NAMALWA (cell line): Measurements from ENCODE around the gene KRTAP4-6.
"Not testable (repeated sequence)": the region's sequence is repeated elsewhere in the genome, so short reads cannot be mapped to it uniquely, and the experiment has no call there.

Experiments
- DNase-seq: peaks from one replicate; pipeline ENCODE4 v3.0.0-alpha.2; 2015; ENCODE audit warnings: low spot score

The KRTAP4-6 gene

DNA sequence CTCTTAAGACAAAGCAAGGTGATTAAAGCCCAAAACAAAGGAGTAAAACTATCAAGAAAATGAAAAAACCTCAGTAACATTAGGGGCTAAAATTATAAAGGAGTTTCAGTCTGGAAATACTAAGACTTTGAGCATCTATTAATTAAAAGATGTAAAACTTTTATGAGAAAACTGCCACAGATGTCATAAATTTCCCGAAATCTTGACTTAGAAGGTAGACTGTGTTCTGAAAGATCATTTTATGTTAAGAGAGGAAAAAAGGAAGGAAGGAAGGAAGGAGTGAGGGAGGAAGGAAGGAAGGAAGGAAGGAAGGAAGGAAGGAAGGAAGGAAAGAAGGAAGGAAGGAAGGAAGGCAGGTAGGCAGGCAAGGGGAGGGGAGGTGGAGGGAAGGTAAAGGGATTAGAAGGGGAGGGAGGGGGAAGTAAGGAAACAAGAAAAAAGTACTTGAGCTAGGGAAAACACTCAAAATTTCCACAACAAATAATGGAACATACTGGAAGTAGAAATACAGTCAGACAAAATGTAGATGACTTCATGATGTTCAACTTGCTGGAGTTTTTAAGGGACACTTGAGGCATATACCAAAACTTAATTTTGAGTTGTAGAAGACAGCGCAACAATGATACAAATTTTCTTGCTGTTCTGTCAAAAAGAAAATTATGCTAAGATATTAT lies 7.3 kb upstream of the KRTAP4-6 start:
- no peak for DNase-seq

DNA sequence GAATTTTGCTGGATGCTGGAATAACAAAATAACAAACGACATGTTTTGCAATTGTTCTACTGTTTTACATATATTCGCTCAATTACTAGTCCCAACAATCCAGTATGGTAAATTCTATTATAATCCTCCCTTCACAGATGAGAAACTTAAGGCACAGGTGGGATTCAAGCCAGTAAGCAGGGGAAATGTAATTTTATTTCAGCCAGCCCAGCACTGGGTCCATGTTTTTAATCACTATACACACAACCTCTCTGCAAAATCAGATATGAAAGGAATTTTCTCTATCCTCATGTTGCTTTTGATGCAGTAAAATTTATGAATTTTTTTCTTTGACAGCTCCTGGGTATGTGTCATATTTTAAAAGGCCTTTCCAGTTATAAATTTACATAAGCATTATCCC lies 4.9 kb upstream of the KRTAP4-6 start:
- DNase-seq, result no peak

DNA sequence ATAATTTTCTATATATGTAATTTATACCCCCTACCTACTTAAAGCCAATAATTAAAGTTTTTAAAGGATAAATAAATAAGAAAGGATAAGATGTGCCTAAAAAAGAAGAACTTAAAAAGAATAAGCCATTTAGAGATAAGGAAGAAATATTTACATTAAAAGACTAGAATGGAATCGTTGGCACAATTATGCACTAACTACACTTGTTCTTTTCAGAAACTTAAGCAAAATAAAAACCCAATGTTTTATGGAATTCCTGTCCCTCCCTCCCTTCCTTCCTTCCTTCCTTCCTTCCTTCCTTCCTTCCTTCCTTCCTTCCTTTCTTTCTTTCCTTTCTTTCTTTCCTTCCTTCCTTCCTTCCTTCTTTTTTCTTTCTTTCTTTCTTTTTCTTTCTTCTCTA lies 4.5 kb upstream of the KRTAP4-6 start:
- no peak for DNase-seq

DNA sequence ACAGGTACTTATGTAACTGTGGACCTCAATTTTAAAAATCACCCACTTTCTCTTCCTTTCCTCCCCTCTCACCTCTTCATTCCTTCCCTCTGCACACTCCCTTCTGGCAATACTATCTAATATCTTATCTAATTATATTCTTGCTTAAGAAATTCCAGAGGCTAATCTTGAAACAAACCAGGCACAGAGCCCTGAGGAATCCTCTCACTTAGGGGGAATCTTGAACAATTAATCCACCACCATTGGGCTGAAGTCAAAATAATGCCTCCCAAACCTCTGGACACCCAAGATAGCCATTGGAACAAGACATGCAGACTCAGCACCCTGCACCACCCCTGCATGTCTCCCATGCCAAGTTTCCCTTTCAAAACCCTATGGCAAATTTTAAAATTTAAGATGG lies 1.0 kb upstream of the KRTAP4-6 start:
- DNase-seq, result no peak

DNA sequence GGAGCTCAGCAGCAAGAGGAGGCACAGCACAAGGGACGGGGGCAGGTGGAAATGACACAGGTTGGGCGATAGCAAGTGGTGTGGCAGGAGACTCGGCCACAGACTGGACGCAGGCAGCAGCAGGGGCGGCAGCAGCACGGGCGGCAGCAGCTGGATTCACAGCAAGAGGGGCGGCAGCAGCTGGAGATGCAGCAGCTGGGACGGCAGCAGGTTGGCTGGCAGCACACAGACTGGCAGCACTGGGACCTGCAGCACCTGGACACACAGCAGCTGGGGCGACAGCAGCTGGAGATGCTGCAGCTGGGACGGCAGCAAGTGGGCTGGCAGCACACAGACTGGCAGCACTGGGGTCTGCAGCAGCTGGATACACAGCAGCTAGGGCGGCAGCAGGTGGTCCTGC lies 479 bp downstream of the KRTAP4-6 start:
- DNase-seq, result not testable (repeated sequence)

DNA sequence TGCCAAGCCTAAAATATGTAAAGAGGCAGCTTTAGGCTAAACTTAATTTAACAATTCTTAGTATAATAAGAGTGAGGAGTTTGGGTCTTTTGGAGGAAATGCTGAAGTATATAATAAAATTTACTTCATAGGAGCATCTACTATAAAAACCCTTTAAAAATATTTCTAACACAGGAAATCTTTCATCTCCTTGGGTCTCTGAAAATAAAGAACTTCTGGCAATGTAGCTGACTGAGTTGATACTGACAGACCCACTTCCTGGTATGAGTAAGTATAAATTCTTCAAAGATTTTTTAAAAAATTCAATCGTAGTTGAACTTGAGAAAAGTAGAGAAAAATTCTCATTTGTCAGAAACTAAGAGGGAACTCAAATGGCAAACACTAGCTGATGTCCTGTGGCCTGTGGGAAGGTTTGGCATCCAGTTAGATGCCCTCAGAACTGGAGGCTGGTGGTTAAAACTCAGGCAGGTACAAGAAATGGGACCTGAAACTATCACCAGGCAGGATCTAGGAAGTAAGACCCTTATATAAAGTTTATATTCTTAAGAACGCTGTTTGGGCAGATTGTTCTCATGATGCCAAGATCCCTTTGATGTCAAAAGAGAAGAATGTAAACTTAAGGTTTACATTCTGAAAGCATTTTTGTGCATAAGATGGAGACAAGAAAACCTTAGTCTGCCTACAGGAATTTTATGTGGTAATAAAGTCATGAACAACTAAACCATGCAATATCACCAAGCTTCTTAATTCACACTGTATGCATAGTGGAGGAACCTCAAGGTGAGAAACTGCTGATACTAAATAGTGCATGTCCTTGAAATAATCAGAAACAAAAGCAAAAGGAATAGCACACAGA lies 6.2 kb downstream of the KRTAP4-6 start:
- no peak for DNase-seq

DNA sequence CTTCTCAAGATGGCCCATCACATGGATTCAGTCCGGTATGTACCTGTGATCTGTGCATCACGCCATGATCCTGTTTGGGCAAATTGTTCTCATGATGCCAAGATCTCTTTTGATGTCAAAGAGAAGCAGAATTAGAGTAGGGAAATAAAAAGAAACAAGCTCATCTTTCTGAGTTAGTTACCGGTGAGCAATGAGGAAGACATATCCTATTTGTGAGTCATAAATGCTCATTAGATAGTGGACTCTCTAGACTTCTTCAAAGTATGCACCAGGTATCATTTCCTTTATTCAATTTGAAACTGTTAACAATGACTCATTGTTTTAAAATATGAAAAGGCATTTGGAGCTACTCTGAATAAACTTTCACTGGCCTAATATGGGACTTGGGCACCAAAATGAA lies 8.4 kb downstream of the KRTAP4-6 start:
- DNase-seq, result no peak

DNA sequence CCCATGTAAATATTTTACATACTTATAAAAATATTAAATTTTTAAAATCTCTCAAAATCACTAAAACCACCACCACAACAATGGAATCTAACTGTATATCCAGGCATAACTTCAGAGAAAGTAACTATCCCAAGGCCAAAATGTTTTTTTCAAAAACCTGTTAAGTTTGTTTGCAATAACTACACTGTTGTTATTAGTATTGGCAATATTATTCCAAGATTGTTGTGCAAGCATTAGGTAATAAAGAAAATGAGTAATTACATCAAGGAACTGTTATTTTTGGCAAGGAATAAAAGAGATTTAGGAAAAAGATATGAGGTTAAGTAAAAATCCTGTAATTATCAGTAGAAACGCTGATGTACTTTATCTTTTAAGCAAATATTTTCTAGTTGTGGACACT lies 13.0 kb downstream of the KRTAP4-6 start:
- DNase-seq, result no peak

DNA sequence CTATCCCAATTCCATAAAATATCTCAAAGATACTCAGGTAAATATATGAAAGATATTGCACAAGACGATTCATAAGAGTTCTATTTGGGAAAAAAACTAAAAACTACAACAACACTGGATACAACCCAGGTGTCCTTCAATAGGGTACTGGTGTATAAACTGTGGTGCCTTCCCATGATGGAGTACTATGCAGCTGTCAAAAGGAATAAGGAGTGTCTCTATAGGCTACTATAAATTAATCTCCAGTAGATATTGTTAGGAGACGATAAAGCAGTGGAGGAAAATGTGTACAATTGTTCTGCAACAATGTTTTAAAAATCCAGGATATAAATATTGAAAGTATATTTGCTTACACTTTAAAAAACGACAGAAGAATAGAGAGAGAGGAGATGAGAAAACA lies 13.9 kb downstream of the KRTAP4-6 start:
- no peak for DNase-seq

DNA sequence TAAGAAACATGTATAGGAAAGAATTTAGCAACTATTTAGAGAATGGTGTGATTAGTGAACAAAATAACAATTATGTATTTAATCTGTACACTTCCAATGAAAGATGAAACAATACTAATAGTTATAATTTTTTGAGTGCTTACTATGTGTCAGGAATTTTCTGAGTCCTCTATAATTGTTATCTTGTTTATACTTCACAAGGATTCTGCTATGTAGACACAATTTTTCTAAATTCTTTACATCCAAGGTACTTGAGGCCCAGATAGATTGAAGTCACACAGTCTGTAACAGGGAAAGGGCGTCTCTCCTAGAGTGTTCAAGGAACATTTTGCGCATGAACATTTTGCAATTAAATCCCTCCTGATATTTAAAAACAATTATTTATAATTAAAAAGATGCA lies 15.3 kb downstream of the KRTAP4-6 start:
- no peak for DNase-seq

DNA sequence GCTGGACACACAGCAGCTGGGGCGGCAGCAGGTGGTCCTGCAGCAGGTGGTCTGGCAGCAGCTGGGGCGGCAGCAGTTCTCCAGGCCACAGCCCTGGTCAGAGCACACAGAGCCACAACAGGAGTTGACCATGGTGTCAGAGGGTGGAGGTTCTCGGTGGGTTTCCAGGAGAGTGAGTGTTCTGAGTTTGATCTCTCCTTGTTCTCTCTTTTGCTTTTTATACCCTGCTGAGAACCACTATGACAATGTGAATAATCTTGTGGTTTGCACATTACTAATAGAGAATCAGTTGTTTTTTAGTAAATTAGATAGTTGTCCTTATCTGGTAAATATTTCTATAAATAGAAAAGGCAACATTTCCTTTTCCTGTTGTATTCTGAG lies 16.4 kb downstream of the KRTAP4-6 start, which contains the start of gene KRTAP4-12:
TSS of gene KRTAP4-12 (minus strand) at position 192 of the 381 bp plus-strand sequence. CDS start at position 132, 60 bp downstream.
- not testable (repeated sequence) for DNase-seq

DNA sequence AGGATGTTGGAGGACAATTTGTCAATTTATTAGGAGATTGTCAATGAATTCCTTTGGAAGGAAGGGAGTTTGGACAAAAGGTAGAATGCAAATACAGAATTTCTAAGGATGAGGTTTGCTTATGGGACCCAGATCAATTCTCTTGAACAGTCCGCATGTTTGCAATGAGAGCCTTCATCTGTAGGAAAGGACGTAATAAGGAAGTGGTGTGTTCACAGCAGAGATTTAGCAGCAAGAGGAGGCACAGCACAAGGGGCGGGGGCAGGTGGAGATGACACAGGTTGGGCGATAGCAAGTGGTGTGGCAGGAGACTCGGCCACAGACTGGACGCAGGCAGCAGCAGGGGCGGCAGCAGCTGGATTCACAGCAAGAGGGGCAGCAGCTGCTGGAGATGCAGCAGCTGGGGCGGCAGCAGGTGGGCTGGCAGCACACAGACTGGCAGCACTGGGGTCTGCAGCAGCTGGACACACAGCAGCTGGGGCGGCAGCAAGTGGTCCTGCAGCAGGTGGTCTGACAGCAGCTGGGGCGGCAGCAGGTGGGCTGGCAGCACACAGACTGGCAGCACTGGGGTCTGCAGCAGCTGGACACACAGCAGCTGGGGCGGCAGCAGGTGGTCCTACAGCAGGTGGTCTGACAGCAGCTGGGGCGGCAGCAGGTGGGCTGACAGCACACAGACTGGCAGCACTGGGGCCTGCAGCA lies 16.9 kb downstream of the KRTAP4-6 start:
- DNase-seq, result not testable (repeated sequence)

DNA sequence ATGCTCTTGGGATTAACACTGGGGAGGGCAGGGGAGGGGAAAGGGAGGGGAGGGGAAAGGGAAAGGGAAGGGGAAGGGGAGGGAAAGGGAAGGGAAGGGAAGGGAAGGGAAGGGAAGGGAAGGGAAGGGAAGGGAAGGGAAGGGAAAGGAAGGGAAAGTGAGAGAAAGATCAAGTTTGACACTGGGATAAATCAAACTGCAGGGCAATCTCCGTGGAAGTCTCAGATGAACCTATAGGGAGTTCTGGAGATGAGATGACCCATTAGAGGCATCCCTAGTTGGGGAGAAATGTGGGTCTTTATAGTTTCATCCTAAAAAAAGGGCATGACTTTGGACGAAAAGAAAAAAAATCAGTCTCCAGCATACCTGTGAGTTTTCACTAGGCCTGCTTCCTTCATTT lies 18.6 kb downstream of the KRTAP4-6 start:
- no peak for DNase-seq

DNA sequence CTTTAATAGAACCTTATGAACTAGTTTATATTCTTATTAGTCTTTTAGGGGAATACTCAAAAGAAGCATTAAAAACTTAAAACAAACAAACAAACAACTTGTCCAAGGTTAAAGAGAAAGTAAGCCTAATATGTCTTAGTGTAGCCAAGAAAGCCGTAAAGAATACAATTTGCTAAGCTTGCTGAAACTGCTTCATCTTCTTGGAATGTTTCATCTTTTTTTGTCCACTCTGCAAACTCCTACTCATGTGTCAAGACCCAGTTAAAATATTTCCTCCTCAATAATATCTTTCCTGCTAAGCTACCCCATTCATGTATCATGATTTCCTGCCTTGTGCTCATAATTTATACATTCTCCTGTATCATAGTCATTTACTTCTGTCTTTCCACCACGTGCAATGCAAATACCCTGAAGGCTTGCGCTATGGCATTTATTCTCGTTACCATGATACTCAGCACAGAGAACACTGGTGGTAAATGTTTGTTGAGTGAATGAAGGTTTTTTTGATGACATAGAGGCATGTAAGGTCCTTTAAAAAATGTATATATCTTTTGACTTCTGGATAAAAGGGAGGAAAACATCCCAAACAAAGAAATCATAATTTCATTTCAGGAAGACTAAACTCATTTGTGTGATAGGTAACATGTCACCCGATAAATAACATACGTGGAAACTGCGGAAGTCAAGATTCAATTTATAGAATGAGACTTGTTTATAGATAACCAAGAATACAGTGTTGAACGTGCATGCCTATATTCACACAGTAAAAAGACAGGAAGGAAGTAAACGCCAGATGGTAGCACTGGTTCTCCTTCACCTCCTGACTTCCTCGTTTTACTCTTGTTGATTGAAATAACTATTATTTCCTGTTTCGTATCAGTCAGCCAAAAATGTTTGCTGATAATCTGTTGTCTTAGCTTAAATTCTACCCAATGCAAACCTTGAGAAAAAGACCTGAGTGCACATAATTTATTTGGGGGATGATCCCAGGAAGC lies 20.4 kb downstream of the KRTAP4-6 start:
- DNase-seq, result peak; percentile 15

DNA sequence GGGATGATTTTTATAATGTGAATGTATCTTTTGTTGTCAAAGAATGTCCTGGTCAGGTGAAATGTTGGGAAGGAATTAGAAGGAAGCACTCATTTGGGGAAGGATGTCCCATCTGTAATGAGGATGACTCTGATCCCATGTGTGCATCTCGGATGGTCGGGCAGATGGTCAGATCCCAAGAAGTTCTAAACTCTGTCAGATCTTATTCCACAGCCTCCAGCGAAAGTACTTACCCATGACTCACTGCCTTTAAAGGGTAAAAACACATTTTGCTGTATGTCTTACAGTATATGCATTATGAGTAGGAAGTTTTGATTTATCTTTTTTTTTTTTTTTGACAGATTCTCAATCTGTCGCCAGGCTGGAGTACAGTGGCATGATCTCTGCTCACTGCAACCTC lies 21.6 kb downstream of the KRTAP4-6 start:
- no peak for DNase-seq

DNA sequence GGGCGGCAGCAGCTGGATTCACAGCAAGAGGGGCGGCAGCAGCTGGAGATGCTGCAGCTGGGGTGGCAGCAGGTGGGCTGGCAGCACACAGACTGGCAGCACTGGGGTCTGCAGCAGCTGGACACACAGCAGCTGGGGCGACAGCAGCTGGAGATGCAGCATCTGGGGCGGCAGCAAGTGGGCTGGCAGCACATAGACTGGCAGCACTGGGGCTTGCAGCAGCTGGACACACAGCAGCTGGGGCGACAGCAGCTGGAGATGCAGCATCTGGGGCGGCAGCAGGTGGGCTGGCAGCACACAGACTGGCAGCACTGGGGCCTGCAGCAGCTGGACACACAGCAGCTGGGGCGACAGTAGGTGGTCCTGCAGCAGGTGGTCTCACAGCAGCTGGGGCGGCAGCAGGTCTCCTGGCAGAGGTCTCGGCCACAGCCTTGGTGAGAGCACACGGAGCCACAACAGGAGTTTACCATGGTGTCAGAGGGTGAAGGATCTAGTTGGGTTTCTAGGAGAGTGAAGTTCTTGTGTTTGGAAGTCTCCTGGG lies 22.4 kb downstream of the KRTAP4-6 start, which contains the start of gene KRTAP4-11:
TSS of gene KRTAP4-11 (minus strand) at position 528 of the 541 bp plus-strand sequence. CDS start at position 470, 58 bp downstream.
- DNase-seq, result not testable (repeated sequence)

DNA sequence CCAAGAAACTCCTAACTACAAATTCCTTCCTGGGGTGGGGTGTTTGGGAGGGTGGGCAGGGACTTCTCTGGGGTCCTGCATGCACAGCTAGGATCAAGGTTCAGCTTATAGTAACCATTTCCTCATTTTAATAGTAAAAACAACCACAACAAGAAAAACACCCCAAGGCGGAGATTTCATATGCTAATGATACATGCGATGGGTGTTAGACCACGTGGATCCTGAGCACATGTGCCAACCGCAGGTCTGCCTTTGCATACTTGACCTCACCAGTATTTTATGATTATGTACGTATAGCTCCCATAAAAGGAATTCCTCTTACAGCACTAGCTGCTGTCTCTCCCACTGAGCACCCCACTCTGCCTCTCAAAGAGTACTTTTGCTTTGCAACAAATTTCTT lies 24.0 kb downstream of the KRTAP4-6 start:
- DNase-seq, result no peak

DNA sequence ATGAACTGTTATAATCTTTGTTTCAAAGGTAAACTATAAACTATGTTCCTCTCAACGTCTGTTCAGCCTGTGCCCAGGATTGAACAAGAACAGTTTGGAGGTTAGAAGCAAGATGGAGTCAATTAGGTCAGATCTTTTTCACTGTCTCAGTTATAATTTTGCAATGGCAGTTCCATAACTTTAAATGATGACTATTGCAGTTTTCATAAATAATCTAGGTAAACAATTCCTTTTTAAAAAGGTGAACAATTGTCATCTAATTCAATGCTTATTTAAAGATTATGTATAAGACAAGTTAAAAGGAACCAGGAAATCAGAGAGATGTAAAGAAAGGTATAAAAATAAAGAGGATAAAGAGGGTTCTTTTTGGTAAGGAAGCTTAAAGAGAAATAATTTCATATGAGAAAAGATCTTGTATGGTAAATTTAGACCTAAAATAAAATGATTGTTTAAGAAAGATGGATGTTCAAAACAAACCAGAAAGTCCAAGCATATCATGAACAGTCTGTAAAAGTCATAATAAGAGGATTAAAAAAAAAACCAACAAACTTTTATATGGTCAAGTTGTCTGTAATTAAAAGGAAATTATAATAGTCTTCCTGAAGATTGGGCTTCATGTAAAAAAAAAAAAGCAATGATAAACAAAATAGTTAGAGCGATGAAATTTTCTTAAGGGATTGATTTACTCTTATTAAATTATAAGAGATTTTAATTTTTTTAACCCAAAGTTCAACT lies 29.0 kb downstream of the KRTAP4-6 start:
- no peak for DNase-seq

DNA sequence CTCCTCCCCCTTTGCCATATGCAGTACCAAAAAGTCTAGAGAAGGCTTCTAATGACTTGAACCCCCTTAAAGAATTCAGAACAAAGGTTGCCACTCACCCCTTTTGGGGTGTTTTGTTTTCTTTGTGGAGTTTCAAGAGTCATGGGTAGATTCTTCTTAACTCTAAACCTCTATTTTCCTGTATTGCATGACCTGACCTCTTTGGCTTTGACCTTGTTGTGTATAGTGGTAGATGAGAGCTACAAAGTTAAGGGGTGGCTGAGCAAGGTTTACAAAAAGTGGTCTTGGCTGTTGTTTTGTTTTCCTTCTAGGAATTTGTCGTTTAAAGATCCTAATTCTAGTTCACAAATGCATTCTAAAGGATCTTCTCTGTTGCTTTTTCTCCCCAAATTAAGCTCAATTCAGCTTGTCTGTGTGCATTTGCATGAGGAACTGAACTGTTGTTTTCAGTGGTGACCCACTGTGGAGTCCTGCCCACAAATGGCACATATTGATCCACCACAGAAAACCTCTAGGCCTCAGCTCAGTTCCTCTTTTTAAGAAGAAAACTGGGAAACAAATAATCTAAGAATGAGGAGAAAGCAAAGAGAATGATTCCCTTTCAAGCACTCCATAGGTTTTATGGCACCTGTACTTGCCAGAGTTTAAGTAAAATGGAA lies 31.5 kb downstream of the KRTAP4-6 start:
- DNase-seq, result not testable (repeated sequence)

DNA sequence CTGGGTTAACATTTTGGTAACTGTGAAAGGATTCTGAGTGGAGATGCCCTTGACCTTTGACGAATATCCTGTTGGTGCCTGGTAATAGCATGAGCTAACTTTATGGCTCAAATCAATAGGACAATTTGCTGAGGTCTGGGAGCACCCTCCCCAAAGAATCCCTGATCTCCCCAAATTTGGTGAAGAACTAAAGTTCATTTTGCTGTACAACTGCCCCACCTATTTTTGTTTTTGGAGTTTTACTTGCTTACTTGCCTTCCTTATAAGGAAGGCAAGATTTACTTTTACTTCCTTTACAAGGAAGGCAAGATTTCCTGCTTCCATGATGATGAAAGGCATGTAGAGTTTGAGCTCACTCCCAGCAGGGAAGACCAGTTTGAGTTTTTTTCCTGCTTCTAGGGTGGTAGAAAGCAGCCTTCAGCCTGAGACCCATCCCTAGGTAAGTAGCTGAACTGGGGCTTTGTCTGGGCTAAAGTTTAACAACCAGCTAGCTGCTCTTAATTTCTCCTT lies 32.3 kb downstream of the KRTAP4-6 start:
- DNase-seq, result no peak
